Measurements from ENCODE around the gene ZNF268. TPM values are rescaled to one million over a fixed set of nuclear protein-coding genes. Genes with fewer than 3 reads are reported as not detected.

ZNF268 gene
- total RNA-seq, 1 donor from 2014 or later = 19.1 TPM

DNA sequence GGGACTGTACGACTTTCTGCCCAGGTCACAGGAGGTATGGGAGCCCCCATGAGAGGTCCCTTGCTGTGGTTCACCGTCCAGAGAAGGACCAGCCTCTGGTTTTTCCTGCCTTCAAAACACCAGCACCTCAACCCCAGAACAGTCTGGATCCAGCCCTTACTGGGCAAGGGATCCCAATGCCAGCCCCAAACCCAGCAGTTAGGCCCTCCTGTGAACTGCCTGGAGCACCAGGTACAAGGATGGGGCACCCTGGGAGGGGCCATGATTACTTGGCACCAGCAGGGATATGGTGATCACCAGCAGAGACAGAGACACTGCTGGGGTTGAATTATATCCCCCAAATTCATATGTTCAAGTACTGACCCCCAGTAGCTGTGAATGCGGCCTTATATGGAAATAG lies 34.4 kb downstream of the ZNF268 start:
- Mint-ChIP-seq H3K9me3 (ENCODE audit: unreplicated experiment) (peaks cover 39% of the 10 kb centered on the region), H3K27ac (ENCODE audit: unreplicated experiment) (no peak overlapping the region), H3K36me3 (ENCODE audit: unreplicated experiment) (no peaks in the 10 kb centered on the region), H3K27me3 (ENCODE audit: unreplicated experiment) (no peaks in the 10 kb centered on the region), H3K4me3 (ENCODE audit: unreplicated experiment) (no peak overlapping the region), H3K4me1 (ENCODE audit: unreplicated experiment) (no peaks in the 10 kb centered on the region)
- DNase-seq (ENCODE audit: extremely low spot score, unreplicated experiment) = peak; percentile 67
- TF ChIP-seq, protein P1, sequence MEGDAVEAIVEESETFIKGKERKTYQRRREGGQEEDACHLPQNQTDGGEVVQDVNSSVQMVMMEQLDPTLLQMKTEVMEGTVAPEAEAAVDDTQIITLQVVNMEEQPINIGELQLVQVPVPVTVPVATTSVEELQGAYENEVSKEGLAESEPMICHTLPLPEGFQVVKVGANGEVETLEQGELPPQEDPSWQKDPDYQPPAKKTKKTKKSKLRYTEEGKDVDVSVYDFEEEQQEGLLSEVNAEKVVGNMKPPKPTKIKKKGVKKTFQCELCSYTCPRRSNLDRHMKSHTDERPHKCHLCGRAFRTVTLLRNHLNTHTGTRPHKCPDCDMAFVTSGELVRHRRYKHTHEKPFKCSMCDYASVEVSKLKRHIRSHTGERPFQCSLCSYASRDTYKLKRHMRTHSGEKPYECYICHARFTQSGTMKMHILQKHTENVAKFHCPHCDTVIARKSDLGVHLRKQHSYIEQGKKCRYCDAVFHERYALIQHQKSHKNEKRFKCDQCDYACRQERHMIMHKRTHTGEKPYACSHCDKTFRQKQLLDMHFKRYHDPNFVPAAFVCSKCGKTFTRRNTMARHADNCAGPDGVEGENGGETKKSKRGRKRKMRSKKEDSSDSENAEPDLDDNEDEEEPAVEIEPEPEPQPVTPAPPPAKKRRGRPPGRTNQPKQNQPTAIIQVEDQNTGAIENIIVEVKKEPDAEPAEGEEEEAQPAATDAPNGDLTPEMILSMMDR (IDR thresholded peaks at IDR 0.05) = no peak

DNA sequence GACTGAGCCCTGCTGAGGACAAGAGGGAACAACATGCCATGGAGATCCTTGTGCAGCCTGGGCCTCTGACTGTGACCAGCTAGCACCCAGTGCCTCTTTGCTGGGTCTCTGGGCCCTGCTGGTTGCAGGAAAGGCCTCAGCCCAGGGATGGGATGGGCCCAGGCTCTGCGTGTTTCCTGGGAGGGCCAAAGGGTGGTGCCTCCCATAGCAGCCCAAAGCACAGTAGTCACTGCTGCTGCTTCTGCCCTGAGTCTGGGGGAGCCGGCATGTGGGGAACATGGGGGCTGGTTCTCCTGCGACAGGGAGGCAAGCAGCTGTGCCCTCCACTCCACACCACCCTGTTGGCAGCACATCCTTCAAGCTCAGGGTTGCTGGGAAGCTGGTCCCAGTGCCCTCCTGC lies 35.9 kb downstream of the ZNF268 start:
- DNase-seq (ENCODE audit: extremely low spot score, unreplicated experiment) = peak; percentile 74
- TF ChIP-seq, protein P1 (IDR thresholded peaks at IDR 0.05) = no peak
- H3K4me1 Mint-ChIP-seq (ENCODE audit: unreplicated experiment) = no peaks in the 10 kb centered on the region
- no peaks in the 10 kb centered on the region for H3K36me3 Mint-ChIP-seq (ENCODE audit: unreplicated experiment)
- no peak overlapping the region for H3K27ac Mint-ChIP-seq (ENCODE audit: unreplicated experiment)
- H3K9me3 Mint-ChIP-seq (ENCODE audit: unreplicated experiment) = peaks cover 34% of the 10 kb centered on the region
- H3K4me3 Mint-ChIP-seq (ENCODE audit: unreplicated experiment) = no peak overlapping the region
- no peaks in the 10 kb centered on the region for H3K27me3 Mint-ChIP-seq (ENCODE audit: unreplicated experiment)

DNA sequence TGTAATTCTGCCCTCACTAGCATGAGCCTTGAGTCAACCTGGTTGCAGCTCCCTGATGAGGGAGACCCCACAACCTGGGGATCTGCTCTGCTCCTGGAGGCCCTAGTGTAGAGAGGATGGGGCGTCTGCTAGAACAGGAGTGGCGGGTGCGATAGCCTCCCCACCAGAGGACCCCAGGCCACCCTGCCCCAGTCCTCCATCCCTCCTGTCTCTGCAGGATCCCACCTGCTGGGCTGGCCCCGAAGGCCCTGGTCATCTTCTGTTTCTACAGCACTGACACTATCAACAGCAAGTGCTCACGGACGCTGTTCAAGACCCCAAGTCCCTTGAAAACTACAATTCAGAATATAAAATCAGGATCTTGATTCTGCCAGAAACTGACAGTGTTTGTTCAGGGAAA lies 39.2 kb downstream of the ZNF268 start:
- Mint-ChIP-seq H3K9me3 (ENCODE audit: unreplicated experiment) (peaks cover 38% of the 10 kb centered on the region), H3K27ac (ENCODE audit: unreplicated experiment) (no peak overlapping the region), H3K4me1 (ENCODE audit: unreplicated experiment) (no peaks in the 10 kb centered on the region), H3K36me3 (ENCODE audit: unreplicated experiment) (no peaks in the 10 kb centered on the region), H3K27me3 (ENCODE audit: unreplicated experiment) (no peaks in the 10 kb centered on the region), H3K4me3 (ENCODE audit: unreplicated experiment) (no peak overlapping the region)
- DNase-seq (ENCODE audit: extremely low spot score, unreplicated experiment) = peak; percentile 75
- TF ChIP-seq, protein P1 (IDR thresholded peaks at IDR 0.05) = no peak

DNA sequence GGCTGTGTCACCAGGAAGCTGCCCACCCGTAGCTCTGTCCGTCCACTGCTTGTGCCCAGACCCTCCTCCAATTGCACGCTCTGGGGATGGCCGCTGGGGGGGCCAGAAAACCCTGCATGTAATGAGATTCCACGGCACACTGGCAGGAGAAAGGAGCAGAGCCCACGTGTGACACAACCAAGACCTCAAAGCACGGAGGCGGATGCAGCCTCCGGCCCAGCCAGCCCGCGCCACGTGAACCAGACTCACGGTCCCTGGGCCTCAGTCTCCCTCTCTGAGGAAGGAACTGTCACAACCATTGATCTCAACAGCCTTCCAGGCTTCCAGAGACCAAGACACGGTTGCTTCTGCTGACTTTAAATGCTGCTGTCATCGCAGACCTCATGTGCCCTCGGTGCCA lies 39.9 kb downstream of the ZNF268 start:
- no peak overlapping the region for H3K4me3 Mint-ChIP-seq (ENCODE audit: unreplicated experiment)
- no peaks in the 10 kb centered on the region for H3K36me3 Mint-ChIP-seq (ENCODE audit: unreplicated experiment)
- H3K9me3 Mint-ChIP-seq (ENCODE audit: unreplicated experiment) = peaks cover 38% of the 10 kb centered on the region
- H3K4me1 Mint-ChIP-seq (ENCODE audit: unreplicated experiment) = no peaks in the 10 kb centered on the region
- H3K27me3 Mint-ChIP-seq (ENCODE audit: unreplicated experiment) = no peaks in the 10 kb centered on the region
- peak; percentile 69 for DNase-seq (ENCODE audit: extremely low spot score, unreplicated experiment)
- no peak overlapping the region for H3K27ac Mint-ChIP-seq (ENCODE audit: unreplicated experiment)
- TF ChIP-seq, protein P1 (IDR thresholded peaks at IDR 0.05) = no peak

DNA sequence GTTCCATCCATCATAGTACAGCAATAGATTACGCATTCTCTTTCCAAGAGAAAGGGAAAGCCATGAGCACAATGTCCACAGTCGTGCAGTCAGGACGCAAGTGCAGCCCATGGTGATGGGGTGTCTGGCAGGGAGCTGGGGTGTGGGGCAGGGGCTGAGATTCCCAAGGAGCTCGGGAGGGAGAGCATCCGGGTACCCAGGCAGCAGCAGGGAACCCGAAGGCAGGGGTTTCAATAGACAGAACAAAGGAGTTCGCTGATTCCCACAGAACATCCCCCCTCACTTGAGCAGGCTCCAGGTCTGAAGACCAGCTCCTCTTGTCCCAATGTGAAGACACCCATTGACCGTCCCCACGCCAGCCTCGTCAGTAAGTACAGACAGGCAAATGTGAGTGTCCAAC lies 40.9 kb downstream of the ZNF268 start:
- TF ChIP-seq, protein P1 (IDR thresholded peaks at IDR 0.05) = no peak
- peak; percentile 75 for DNase-seq (ENCODE audit: extremely low spot score, unreplicated experiment)
- Mint-ChIP-seq H3K4me1 (ENCODE audit: unreplicated experiment) (no peaks in the 10 kb centered on the region), H3K9me3 (ENCODE audit: unreplicated experiment) (peaks cover 41% of the 10 kb centered on the region), H3K27ac (ENCODE audit: unreplicated experiment) (no peak overlapping the region), H3K4me3 (ENCODE audit: unreplicated experiment) (no peak overlapping the region), H3K36me3 (ENCODE audit: unreplicated experiment) (no peaks in the 10 kb centered on the region), H3K27me3 (ENCODE audit: unreplicated experiment) (no peaks in the 10 kb centered on the region)

All from osteocyte (in vitro differentiated cells).